ENCODE measurements around the gene MLLT10.

GRCh38 chr10:21532694-21533466 is 1.2 kb upstream of the MLLT10 start:
- no peak for TF ChIP-seq CTCF (IDR thresholded peaks at IDR 0.05)
- TF ChIP-seq MXD4 (CRISPR knock-in tag; IDR thresholded peaks at IDR 0.05; ENCODE audit: borderline replicate concordance), result no peak
- TF ChIP-seq ZNF138 (CRISPR knock-in tag; conservative IDR thresholded peaks at IDR 0.05), result no peak

Data from WTC11 (cell line).